HG02763 (cell line): ENCODE measurements around the gene ZBTB20.

Experiments used
- ATAC-seq: cut with Tn5 transposase; IDR thresholded peaks from one replicate; pipeline ENCODE4 v1.9.1; 2021; ENCODE audit warnings: mild to moderate bottlenecking, moderate library complexity; ENCODE audit not compliant: unreplicated experiment

The ZBTB20 gene

GRCh38 chr3:114506591-114507300, 640.3 kb downstream of the ZBTB20 start:
- no peak for ATAC-seq

DNA sequence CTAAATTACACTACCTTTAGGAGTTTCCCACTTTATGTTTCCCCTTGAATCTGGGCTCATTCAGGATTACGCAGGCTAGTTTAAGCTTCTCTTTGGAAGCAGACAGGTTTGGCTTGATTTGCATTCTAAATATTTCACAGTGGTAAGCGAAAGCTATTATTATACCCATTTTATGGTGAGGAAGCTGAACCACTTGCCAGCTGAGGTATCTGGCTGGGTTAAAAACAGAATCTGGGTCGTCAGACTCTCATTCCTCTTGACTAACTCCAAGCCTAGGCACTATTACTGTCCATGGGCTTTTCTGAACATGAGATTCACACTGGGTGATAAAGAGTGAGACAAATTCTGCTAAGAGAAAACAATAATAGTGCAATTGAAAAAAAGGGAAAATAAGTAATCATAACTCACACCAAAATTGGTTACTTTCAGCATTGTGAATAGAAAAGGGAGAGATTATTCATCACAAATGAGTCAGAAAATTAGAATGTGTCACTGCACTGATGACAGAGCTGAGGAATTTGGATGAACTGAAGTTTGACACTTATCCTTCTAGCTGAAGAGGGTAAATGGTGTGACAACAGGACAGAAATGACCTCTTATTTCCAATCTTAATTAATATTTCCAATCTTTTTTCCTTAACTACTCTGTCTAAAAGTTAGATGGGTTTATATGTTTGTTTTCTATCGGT, 642.0 kb downstream of the ZBTB20 start:
- ATAC-seq = no peak

GRCh38 chr3:114502204-114502603, 644.9 kb downstream of the ZBTB20 start:
- no peak for ATAC-seq

GRCh38 chr3:114499976-114500375, 647.1 kb downstream of the ZBTB20 start:
- peak; percentile 59 for ATAC-seq

GRCh38 chr3:114498539-114499370, 648.3 kb downstream of the ZBTB20 start:
- ATAC-seq = no peak

DNA sequence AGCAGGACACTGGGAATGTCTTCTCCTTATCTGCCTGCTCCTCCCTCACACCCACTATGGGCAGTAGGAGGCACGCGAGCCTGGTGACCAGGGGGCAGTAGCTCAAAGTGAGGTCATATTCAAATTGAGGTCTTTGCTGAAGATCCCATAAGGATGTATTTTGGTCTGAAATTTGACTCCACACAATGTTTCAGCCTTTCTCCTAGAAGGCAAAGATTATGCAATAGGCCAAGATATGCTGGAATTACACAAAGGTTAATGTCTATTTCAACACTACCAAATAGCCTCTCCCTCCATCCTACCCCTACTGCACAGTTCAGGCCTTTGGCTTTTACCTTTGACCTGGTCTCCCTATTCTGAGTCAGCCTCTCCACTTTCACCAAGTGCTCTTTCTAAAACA, 650.2 kb downstream of the ZBTB20 start:
- no peak for ATAC-seq

GRCh38 chr3:114496466-114496865, 650.6 kb downstream of the ZBTB20 start:
- no peak for ATAC-seq

- ATAC-seq = no peak
Measured at GRCh38 chr3:114496021-114496434, 651.1 kb downstream of the ZBTB20 start.

- no peak for ATAC-seq
Measured at GRCh38 chr3:114494498-114494897, 652.6 kb downstream of the ZBTB20 start.

DNA sequence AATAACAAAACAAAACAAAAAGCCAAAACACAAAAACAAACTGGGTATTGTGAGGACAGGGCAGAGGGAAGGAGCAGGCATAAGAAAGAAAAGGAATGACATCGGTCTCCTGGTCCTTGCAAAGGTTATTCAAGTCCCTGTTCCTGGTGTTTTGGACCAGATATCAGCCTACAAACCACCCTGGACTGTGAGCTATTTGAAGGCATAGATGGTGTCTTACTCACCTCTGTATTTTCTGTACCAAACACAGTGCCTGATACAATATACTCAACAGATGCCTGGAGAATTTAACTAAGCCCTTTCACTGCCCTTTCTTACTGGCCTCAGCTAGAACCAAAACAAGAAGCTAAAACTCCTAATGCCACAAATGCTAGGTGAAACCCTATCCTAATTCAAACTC, 656.3 kb downstream of the ZBTB20 start:
- ATAC-seq = no peak

- ATAC-seq = no peak
Measured at GRCh38 chr3:114487502-114487901, 659.6 kb downstream of the ZBTB20 start.

DNA sequence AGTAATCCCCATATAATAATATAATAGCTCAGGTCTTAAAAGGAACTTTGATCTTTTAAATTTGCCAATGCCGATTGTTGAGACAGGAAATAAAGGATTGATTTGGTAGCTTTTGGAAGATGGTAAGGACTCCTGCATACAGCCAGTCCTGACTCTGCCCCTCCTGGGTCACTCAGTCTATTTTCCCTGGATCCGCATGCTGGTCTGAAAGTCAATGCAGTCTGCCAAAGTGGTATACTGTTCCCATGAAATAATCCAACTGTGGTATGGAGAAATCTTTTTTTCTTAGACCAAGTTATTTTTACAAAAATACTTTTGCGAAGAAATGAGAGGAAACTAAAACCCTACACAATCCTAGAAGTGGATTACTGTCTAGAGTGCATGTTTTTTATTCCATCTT, 662.2 kb downstream of the ZBTB20 start:
- ATAC-seq = no peak

DNA sequence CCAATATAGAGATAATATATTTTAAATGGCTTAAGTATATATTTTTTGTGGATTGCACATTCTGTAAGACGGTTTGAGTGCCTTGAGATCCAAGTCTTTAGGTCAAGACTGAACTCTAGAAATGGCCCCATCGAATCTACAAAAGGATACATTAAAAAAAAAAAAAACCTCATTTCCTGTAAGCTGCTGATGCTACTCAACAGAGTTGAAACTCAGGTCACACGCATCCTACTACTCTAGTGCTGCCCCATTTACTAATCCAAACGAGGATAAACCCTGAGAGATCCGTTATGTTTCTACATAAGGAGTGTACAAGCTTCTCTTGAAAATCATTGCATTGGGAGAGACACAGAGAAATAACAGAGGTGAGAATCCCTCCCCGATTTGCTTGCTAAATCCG, 666.0 kb downstream of the ZBTB20 start:
- ATAC-seq = no peak

- ATAC-seq = no peak
Measured at GRCh38 chr3:114480442-114480841, 666.6 kb downstream of the ZBTB20 start.

DNA sequence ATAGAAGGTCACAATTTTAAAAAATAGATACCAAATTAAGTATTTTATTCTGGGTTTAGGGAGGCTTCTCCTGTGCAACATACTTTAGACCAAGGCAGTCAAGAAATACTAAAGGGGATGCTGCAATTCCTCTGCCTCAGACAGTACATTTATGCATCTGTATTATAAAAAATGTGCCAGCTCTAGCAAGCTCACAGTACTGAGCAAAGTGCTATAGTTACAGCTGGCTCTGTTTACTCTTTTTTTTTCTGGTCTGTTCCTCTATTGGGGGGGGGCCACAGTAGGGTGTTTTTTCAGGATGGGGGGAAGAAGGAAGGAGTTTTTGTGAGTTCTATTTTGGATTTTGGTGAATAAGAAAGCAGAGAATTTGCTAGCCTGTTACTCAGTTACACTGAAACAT, 668.3 kb downstream of the ZBTB20 start:
- no peak for ATAC-seq

DNA sequence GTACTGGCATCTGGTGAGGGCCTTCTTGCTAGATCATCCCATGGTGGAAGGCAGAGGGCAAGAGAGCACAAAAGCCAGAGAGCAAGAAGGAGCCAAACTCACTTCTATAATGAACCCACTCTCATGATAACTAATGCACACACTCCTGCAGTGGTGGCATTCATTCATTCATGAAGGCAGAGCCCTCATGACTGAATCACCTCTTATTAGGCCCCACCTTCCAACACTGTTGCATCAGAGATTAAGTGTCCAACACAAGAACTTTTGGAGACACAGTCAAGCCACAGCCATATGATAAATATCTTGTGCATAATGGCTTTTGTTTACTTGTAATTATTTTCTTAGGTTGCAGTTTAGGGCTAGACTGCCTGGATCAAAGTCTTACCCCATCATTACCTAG, 670.6 kb downstream of the ZBTB20 start:
- ATAC-seq = no peak

DNA sequence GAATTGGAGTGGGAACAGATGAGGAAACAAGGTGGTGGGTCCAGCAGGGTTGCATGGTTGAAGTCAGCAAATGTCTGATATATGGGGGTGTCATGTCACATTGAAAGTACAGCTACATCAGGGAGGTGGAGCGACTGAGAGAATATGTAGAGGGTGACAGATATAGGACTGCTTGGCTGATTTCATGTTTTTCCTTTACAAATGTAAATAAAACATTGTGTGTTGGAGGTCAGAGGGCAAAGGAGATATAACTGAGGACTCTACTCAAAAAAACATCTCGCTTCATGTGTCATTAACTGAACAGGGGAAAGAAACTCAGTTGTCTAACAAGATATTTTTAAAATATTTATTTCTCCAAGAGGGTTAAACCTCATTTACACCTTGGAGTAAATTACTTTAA, 675.6 kb downstream of the ZBTB20 start:
- no peak for ATAC-seq

DNA sequence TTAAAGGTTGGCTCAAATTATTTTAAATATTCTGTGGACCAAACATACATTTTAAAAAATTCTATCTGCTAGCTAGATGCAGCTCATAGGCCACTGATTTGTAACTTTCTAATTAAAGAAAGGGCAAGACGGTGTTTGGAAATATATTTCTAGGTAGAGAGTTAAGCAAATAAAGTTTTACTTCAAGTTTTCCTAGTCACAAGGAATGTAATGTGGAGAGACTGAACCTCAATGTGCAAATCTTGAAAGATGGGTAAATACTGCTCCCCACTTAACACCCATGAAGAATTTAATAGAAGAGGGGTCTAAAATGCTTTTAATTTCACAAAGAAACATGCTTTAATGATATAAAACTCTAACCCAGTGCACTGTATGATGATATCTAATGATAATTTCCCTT, 678.0 kb downstream of the ZBTB20 start:
- no peak for ATAC-seq

GRCh38 chr3:114466816-114467215, 680.3 kb downstream of the ZBTB20 start:
- no peak for ATAC-seq

GRCh38 chr3:114466251-114466650, 680.8 kb downstream of the ZBTB20 start:
- no peak for ATAC-seq

GRCh38 chr3:114464548-114464947, 682.5 kb downstream of the ZBTB20 start:
- ATAC-seq = peak; percentile 91

DNA sequence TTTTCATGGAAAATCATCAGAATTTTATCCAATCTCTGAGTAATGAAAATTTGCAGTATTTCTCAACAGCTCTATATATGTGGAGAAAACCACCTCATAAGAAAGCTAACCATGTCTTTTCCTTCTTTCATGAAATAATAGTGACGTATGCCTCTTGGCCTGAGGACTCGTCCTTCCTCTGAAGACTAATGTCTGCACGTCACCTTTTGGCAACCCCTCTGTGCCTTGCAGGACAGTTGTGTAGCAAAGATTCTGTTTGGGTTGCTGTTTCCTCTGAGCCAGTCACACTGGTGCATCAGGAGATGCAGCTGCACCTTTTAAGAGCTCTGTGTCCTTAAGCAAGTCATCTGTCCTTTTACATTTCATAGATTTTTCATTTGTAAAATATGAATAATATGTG, 684.3 kb downstream of the ZBTB20 start:
- ATAC-seq = no peak
